Measurements from ENCODE around the gene RTN1. TPM values are rescaled to one million over a fixed set of nuclear protein-coding genes. Genes with fewer than 3 reads are reported as not detected.
A peak's percentile ranks its signal among the peaks of the same experiment; 100 is the strongest.

RTN1 gene
- total and polyA plus RNA-seq, 2 of the 8 experiments (the other 6 are each of a cell fraction or from before 2014, with no cell fraction given) = 2.8 to 4.9 TPM

GRCh38 chr14:59869381-59870255, 958 bp downstream of the RTN1 start:
- WGBS, 2 experiments (ENCODE audit: extremely low coverage in 1 of 2, insufficient coverage in 1 of 2, insufficient read length in 1 of 2, insufficient replicate concordance in 2 of 2, low coverage in 1 of 2, low lambda C conversion rate in 2 of 2, missing lambda C conversion rate in 1 of 2) = 9% methylated on average over 41 of the region's 44 CpGs; no CpG with 5 or more reads in 1 of the 2 experiments
- TF ChIP-seq POU5F1 (IDR thresholded peaks at IDR 0.05; ENCODE audit: low read depth, low read length) (no peak), HDAC6 (IDR thresholded peaks at IDR 0.05; ENCODE audit: low read depth, low read length) (no peak), SAP30 (IDR thresholded peaks at IDR 0.05; ENCODE audit: insufficient read depth, insufficient replicate concordance, low read length) (peak; percentile 39), PHF8 (conservative IDR thresholded peaks at IDR 0.05; ENCODE audit: low read depth, low read length) (no peak), BACH1 (IDR thresholded peaks at IDR 0.05; ENCODE audit: low read length) (no peak), CREB1 (IDR thresholded peaks at IDR 0.05) (no peak), TBP (IDR thresholded peaks at IDR 0.05; ENCODE audit: low read depth, low read length) (no peak), SIN3A (conservative IDR thresholded peaks at IDR 0.05 in 1 of 2, IDR thresholded peaks at IDR 0.05 in 1 of 2; ENCODE audit: low read depth in 1 of 2, low read length in 2 of 2) (peak in 1 of 2 experiments; percentile 49; a peak in 2 of 4 replicates), SUZ12 (IDR thresholded peaks at IDR 0.05; ENCODE audit: low read length) (peak; percentile 4; the same call in 1 of the 2 replicates), CTBP2 (IDR thresholded peaks at IDR 0.05; ENCODE audit: borderline replicate concordance, insufficient read depth, insufficient read length, low read length) (peak; percentile 24)
- Histone ChIP-seq H2BK15ac (ENCODE audit: low read length) (no peak overlapping the region), H2BK20ac (ENCODE audit: low read length) (no peak overlapping the region), H2BK120ac (replicated peaks; ENCODE audit: low read depth, low read length) (no peak overlapping the region), H3K27me3 (replicated peaks in 1 of 4; ENCODE audit: control insufficient read depth in 3 of 4, extremely low read depth in 1 of 4, insufficient read depth in 3 of 4, low read length in 3 of 4) (peaks cover 2 to 34% (median 28%) of the 10 kb centered on the region in 4 experiments), H3K79me2 (ENCODE audit: control insufficient read depth in 1 of 2, insufficient read depth in 2 of 2, low read length in 2 of 2) (no peaks in the 10 kb centered on the region), H3K18ac (ENCODE audit: extremely low read depth, low read length) (no peak overlapping the region), H3K56ac (replicated peaks; ENCODE audit: insufficient read length, low read depth, low read length) (no peak overlapping the region), H3K14ac (ENCODE audit: insufficient read length) (no peak overlapping the region), H3K4me3 (ENCODE audit: extremely low read depth in 1 of 4, insufficient read depth in 2 of 4, low read depth in 3 of 4, low read length in 4 of 4) (peak overlapping the region; percentile 46 to 64 (median 57)), H3K36me3 (ENCODE audit: control insufficient read depth in 2 of 4, insufficient read depth in 4 of 4, low read length in 3 of 4) (no peaks in the 10 kb centered on the region), H4K8ac (ENCODE audit: extremely low read depth, insufficient read depth, low read length) (no peak overlapping the region), H2BK12ac (ENCODE audit: low read depth, low read length) (no peak overlapping the region), H3K23me2 (ENCODE audit: low read depth, low read length) (peaks cover 8% of the 10 kb centered on the region; the same call in 1 of the 2 replicates), H2BK5ac (ENCODE audit: low read depth, low read length) (no peak overlapping the region), H4K91ac (replicated peaks; ENCODE audit: insufficient read length, low read length) (no peak overlapping the region), H3K4me1 (replicated peaks in 1 of 4; ENCODE audit: control insufficient read depth in 3 of 4, insufficient read depth in 4 of 4, low read length in 3 of 4) (peaks cover 0 to 9% (median 2%) of the 10 kb centered on the region in 4 experiments; a peak in 3 of 7 replicates), H3K79me1 (ENCODE audit: low read depth, low read length) (no peaks in the 10 kb centered on the region), H3K9ac (replicated peaks in 1 of 4; ENCODE audit: extremely low read depth in 1 of 4, low read depth in 3 of 4, low read length in 3 of 4) (no peak overlapping the region), H3K9me3 (ENCODE audit: insufficient read depth in 2 of 2, low read depth in 1 of 2, low read length in 1 of 2) (no peaks in the 10 kb centered on the region), H2AFZ (ENCODE audit: low read length) (no peak overlapping the region), H3K23ac (ENCODE audit: insufficient read length) (no peak overlapping the region), H4K5ac (ENCODE audit: insufficient read length, low read depth, low read length) (no peak overlapping the region), H3K4me2 (ENCODE audit: insufficient read depth in 1 of 2, low read depth in 2 of 2, low read length in 2 of 2) (peak overlapping the region; percentile 89 to 93), H2AK5ac (ENCODE audit: low read depth, low read length) (no peak overlapping the region), H3K4ac (replicated peaks; ENCODE audit: insufficient read length, low read depth, low read length) (no peak overlapping the region), H4K20me1 (replicated peaks in 1 of 2; ENCODE audit: control insufficient read depth in 1 of 2, insufficient read depth in 2 of 2, low read length in 2 of 2) (peaks cover 0 to 2% of the 10 kb centered on the region in 2 experiments), H3K27ac (ENCODE audit: low read depth, low read length) (no peak overlapping the region)
- POLR2A ChIA-PET (ENCODE audit: partially characterized antibody) = no interaction called here
- DNase-seq (ENCODE audit: low read depth in 1 of 2, low spot score in 2 of 2) (peak in 1 of 2 experiments; percentile 61), FAIRE-seq (no peak)
- CTCF ChIA-PET (ENCODE audit: partially characterized antibody) = interaction anchor here (0.7 to 1.5 kb wide), 3 partner anchors 20 to 182 kb away, joined by 3 to 4 read pairs (median 4); no protein-coding TSS in a partner anchor

All from H1 (cell line).